C1 segment of cervical spinal cord (tissue), 14 donors: ENCODE measurements around the gene BRME1.

ENCODE experiments used
- DNase-seq, 14 donors: peaks; one replicate each; lab custom pipeline; 2025; lab: John Stamatoyannopoulos, UW

Gene BRME1

GRCh38 chr19:13905634-13906520, at the start of gene BRME1, which contains the start of gene CC2D1A:
BRME1 (minus strand) TSS chr19:13906117; CDS start chr19:13904892, 1,225 bp downstream.
CC2D1A (plus strand) TSS chr19:13906201; CDS start chr19:13906442, 241 bp downstream.
- DNase-seq: peak; percentile 21 to 92 (median 81)

DNA sequence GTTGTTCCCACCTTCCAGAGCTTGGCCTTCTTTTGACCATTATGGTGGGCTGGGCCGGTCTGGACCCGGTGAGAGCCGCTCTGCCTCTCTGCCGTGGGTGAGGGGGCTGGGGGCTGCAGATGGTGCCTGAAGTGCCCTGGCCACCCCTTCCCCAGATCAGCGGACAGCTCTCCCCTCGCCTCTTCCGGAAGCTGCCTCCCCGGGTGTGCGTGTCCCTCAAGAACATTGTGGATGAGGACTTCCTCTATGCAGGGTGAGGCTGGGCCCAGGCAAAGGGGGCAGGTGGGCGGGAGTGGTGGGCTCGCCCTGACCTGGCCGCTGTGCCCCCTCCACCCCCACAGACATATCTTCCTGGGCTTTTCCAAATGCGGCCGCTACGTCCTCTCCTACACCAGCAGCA, 48.3 kb upstream of the BRME1 start:
- DNase-seq: no peak

DNA sequence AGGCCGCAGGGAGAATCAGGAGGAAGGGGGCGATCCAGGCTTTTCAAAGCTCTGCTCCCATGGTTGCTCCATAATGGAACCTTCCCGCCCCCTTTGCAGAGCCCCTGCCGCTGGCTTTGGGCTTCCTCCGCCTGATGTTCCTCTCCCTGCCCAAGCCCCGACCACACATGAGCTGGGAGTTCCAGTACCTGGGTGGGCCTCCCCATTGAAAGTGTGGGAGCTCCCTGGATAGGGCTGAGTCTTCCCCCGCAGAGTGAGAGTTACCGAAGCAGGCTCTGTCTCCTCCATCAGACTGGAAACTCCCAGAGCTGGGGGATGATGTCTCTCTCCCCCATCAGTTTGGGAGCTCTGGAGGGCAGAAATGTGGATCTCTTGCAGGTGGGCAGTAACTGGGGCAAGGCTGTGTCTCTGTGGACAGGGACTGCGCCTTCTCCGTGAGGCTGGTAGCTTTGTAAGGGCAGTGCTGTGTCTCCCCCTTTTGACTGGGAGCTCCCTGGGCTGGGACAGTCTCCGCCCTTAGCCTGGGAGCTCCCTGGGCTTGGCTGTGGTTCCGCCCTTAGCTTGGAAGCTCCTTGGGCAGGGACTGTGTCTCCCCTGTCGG, 47.1 kb upstream of the BRME1 start:
- DNase-seq: peak in 3 of 14 donors; percentile 6 to 41 (median 34)

- peak; percentile 75 to 99 (median 98) for DNase-seq
Measured at GRCh38 chr19:13952154-13952930, 46.4 kb upstream of the BRME1 start, which contains the start of gene DCAF15. DCAF15 (plus strand) TSS chr19:13952509; CDS start chr19:13952513, 4 bp downstream.

GRCh38 chr19:13951799-13952153, 45.9 kb upstream of the BRME1 start:
- no peak for DNase-seq

DNA sequence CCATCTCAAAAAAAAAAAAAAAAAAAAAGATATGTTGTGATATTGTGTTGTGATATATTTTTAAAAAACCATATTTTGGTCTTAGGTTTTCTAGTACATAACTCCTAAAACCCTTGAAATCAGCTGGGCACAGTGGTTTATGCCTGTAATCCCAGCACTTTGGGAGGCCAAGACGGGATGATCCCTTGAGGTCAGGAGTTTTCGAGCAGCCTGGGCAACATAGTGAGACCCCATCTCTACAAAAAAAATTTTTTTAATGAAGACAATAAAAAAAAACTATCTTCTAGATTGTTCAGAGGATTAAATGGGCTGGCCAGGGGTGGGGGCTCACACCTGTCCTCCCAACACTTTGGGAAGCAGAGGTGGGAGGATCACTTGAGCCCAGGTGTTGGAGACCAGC, 45.1 kb upstream of the BRME1 start:
- no peak for DNase-seq

- DNase-seq: no peak
Measured at GRCh38 chr19:13946414-13946813, 40.5 kb upstream of the BRME1 start.

DNA sequence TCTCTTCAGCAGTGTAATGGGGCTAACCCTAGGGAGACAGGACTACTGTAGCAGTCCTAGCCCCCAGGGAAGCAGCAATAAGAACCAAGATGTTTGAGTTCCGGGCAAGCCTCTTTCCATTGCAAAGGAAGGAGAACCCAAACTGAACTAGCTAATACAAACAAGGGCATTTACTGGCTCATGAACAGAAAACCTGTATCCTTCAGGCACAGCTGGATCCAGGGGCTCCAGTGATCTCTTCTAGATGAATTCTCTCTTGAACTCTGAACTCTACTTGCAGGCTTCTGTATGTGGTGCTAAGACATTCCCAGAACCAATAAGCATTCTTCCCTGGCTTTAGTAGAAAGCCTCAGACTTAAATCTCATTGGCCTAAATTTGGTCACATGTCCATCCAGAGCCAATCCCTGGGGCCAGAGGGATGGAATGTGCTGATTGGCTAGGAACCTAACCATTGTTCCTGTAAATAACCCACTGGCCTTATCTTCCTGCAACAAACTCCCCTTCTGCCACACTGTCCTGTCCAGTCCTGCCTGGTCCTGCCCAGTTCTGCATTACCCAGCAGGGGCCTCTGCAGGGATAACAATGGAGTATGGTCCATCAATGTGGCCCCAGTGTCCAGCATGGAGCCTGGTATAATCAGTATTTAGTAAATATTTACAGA, 36.2 kb upstream of the BRME1 start:
- DNase-seq: no peak

- peak in 6 of 14 donors; percentile 12 to 63 (median 27) for DNase-seq
Measured at GRCh38 chr19:13938301-13939064, 32.6 kb upstream of the BRME1 start, which contains the start of gene PODNL1. PODNL1 (minus strand) TSS chr19:13938417; CDS start chr19:13938181, 236 bp downstream.

GRCh38 chr19:13937479-13938300, 31.8 kb upstream of the BRME1 start:
- DNase-seq: peak in 1 of 14 donors; percentile 63

DNA sequence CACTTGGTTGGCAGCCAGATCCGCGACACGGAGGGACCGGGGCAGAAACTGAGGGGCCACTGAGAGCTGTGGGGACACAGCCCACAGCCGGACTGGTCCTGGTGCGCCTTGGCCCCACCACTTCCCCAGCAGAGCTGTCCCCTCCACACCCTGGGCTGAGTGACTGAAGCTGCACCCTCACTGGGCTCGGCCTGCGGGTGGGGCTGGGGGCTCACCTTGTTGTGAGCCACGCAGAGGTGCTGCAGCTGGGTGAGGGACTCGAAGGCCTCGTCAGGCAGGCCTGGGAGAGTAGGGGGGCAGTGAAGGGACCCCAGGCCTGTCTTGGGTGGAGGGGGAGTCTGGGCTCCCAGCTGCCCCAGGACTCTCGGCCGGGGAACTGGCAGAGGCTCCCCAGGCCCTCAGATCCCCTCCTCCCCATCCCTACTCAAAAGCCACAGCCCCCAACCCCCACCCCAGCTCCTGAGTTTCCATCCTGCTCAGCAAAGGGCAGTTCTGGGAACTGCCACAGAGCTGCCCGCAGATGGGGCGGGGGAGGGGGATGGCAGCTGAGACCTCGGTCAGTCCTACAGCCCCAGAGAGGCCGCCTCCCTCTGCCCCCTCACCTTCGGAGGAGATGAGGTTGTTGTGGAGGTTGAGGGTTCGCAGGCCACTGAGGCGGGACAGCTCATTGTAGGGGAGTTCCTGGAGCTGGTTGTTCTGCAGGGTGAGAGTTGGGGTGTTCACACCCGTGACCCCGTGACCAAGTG, 30.0 kb upstream of the BRME1 start:
- DNase-seq: no peak

- DNase-seq: no peak
Measured at GRCh38 chr19:13934785-13935109, 28.8 kb upstream of the BRME1 start.

DNA sequence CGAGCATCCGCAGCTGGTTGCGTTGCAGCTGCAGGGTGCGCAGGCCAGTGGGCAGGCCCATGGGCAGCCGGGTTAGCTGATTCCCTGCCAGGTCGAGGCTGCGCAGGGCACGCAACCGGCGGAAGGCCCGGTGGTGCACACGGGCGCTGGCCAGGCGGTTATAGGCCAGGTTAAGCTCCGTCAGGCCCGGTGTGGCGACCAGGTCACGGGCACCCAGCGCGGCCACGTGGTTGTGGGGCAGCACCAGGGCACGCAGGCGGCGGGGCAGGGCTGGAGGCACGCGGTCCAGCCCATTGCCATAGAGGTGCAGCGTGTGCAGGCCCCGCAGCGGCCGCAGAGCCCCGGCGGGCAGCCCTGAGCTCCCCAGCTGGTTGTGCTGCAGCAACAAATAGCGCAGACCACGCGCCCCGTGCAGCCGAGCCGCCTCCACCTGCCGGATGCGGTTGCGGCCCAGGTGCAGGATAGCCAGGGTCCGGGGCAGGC, 27.0 kb upstream of the BRME1 start:
- no peak for DNase-seq

- no peak for DNase-seq
Measured at GRCh38 chr19:13932149-13932637, 26.3 kb upstream of the BRME1 start.

GRCh38 chr19:13931391-13932148, 25.7 kb upstream of the BRME1 start:
- no peak for DNase-seq

- DNase-seq: no peak
Measured at GRCh38 chr19:13930402-13930801, 24.5 kb upstream of the BRME1 start.

- no peak for DNase-seq
Measured at GRCh38 chr19:13929956-13930355, 24.0 kb upstream of the BRME1 start.

GRCh38 chr19:13929340-13929739, 23.4 kb upstream of the BRME1 start:
- DNase-seq: no peak
